Stimulated activated CD8-positive, alpha-beta memory T cell treated with anti-CD3 and anti-CD28 coated beads, Interleukin-2, amount 100 ng/mL, for 1 hour (primary cell): ENCODE data around the gene AEBP1.

ENCODE experiments used
- DNase-seq, 2 donors: peaks; one replicate each; pipeline ENCODE4 v3.0.0-alpha.2; 2020; ENCODE audit warnings: low read depth in 2 of 2

Gene AEBP1

GRCh38 chr7:44155191-44156185 is 51.3 kb downstream of the AEBP1 start:
- DNase-seq = no peak

DNA sequence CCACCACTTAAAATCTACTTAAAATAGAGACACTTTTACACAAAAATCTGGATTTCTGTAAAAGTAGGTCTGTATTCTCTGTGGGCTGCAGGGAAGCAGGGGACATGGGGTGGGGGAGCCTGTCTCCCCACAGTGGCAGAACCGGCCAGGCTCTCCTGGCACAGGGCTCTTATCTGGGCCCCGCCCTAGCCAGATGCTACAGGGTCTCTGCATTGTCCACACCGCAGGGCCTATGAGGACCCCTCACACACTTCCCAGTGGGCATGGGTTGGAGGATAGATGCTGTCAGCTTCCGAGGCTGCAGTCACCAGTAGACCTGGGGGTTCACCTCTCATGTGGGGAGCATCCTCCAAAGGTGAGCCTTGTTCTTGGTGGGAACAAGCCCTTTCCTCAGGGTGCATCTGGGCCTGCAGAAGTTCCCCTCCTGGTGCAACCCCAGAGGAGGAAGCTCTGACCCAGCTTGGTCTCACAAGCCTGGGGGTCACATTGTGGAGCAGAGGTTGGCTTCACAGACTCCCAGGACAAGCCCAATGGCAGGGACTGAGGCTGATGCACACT is 52.4 kb downstream of the AEBP1 start:
- no peak for DNase-seq

DNA sequence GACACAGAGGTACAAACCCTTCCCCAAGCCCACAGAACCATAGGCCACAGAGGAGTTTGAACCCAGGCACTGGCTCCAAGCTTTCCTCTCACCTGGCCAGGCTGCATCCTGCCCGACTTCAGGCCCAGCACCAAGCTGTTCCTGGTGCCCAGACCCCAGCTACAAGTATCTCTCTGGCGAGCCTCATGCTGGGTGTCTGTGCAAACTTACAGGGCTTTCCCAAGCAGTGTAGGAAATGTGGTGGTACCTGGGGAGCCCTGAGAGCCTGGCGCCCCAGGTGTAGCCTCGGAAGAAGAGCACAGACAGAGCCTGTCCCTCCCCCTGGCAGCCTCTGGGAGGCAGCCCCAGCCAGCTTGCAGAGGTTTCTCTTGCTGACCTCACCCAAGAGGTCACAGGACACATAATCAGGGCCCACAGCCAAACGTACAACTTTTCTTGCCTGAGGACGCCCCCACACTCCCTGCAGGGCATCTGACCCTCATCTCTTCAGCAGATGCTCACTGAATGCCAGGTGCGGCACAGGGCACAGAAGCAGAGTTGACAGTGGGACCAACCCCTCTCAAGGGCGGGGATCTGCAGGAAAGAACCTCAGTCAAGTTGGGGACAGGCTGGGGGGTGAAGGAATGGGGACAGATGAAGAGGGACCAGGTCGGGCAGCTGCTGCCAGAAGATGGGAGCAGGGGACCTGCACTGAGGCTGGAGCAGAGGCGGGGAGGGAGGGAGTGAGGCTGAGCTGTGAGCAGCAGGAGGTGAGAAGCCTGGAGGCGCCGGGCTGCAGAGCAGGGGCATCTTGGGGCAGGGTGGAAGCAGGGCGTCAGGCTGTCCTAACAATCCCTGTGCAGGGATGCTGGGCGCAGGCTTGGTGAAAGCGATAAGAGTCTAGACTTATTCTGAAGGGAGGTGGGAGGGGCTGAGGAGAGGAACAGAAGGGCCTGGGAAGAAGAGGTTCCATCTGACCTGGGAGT is 53.3 kb downstream of the AEBP1 start:
- DNase-seq = no peak

- DNase-seq = no peak
Measured at GRCh38 chr7:44158096-44158872, 54.1 kb downstream of the AEBP1 start.

DNA sequence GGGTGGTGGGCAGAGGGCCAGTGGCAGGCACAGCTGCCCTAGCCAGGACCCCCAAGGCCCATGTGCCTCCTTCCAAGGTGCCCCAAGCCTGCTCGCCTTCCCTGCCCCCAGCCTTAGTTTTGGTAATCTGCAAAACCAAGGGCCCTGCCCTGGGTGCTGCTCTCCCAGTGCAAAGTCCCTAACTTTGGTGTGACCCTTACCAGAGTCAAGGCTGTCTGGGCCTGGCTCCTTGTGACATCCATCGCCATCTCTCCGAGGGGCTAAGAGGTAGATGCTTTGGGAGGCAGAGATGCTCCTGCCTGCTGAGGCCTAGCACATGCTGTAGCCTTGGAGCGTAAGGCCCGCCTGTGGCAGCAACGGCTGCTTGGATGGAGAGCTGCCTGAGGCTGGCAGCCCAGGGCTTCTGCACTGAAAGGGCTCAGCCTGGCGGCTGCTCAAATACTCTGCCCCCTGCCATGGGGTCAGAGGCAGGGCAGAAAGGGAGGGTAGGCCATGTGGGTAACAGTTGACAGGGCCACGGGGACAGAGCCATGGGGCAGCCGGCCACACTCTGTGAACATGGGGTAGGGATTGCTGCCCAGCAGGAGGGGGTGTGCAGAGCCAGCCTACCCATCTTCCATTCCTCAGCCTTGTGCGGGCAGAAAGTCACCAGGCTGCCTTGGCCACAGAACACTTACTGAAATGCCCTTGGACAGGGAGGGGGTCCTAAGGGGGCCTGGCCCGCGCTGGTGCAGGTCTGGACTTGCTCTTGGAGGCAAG is 54.9 kb downstream of the AEBP1 start:
- no peak for DNase-seq

GRCh38 chr7:44159824-44160630 is 55.9 kb downstream of the AEBP1 start:
- no peak for DNase-seq

- DNase-seq = no peak
Measured at GRCh38 chr7:44161371-44161770, 57.2 kb downstream of the AEBP1 start.

GRCh38 chr7:44162179-44162578 is 58.0 kb downstream of the AEBP1 start:
- no peak for DNase-seq

DNA sequence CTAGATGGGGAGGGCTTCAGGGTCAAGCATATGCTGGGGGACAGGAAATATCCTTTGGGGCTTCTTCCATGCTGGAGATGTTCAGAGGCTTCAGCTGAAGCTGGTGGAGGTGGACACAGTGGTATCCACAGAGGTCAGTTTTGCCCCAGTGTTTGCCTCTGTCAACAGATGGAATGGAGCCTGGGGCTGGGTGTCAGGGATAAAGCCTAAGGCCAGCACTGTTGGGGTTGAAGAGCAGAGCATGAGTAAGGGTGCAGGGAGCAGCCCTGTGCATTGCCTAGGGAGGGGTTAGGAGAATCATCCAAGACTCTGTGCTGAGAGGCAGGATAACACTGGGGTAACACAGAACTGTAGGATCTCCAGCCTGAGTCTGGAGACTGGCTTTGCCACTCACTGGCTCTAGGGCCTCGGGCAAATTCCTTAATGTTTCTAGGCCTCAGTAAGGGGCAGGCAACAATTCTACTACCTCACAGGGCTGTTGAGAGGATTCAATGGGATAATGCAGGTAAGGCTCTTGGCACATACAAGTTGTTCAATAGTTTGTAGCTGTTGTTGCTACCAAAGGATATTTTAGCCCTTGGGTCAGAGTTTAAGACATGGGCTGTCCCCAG is 58.7 kb downstream of the AEBP1 start:
- DNase-seq = no peak

DNA sequence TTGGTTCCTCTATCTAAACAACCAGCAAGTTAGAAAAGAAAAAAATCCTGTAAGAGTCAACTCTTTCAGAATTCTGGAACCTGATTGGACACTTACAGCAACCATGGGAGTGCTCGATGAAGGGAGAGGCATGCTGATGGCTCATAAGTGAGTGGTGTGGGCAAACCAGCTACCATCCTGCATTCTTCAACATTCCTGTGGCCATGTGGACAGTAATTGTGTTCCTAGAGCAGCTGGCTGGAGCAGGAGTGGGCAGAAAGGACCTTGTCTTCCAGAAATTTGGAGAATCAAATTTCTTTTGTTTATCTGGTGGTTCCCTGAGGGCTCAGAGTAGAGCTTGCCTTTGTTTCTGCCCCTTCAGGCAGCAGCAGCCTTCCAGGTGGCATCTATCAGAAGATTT is 59.4 kb downstream of the AEBP1 start:
- DNase-seq = no peak
